Mesothelial cell of epicardium (in vitro differentiated cells): ENCODE measurements around the gene MAN1C1. TPM values are rescaled to one million over a fixed set of nuclear protein-coding genes. Genes with fewer than 3 reads are reported as not detected.
"Not testable (repeated sequence)": the region's sequence is repeated elsewhere in the genome, so short reads cannot be mapped to it uniquely, and the experiment has no call there.

Source experiments
- DNase-seq, 2 experiments: peaks; one replicate each; pipeline ENCODE4 v3.0.0; 2021; ENCODE audit warnings: low spot score in 2 of 2; ENCODE audit not compliant: unreplicated experiment in 2 of 2
- H3K27ac Mint-ChIP-seq: 2 replicates; pipeline ENCODE4 v1.8.0; 2021; ENCODE audit warnings: mixed read lengths
- H3K27me3 Mint-ChIP-seq: 2 replicates; pipeline ENCODE4 v1.8.0; 2021; ENCODE audit warnings: low read depth, mixed read lengths
- H3K36me3 Mint-ChIP-seq: 2 replicates; pipeline ENCODE4 v1.8.0; 2021; ENCODE audit warnings: mixed read lengths
- H3K4me1 Mint-ChIP-seq: 2 replicates; pipeline ENCODE4 v1.8.0; 2021; ENCODE audit warnings: mixed read lengths
- H3K4me3 Mint-ChIP-seq: 2 replicates; pipeline ENCODE4 v1.8.0; 2021; ENCODE audit warnings: mild to moderate bottlenecking, moderate library complexity, mixed read lengths
- H3K9me3 Mint-ChIP-seq: 2 replicates; pipeline ENCODE4 v1.8.0; 2021; ENCODE audit warnings: mixed read lengths
- total RNA-seq: library from RNA; stranded (reverse); gene quantifications from 3 replicates; pipeline ENCODE4 v1.2.1, GENCODE V29; 2021
- TF ChIP-seq, protein P1 (sequence below): fragments of 200-600 bp; sonication (generic); IDR thresholded peaks from one replicate; pipeline ENCODE4 v1.5.0; 2021; ENCODE audit warnings: antibody characterized with exemption; ENCODE audit not compliant: unreplicated experiment

MAN1C1 gene
- total RNA-seq, 1 donor from 2014 or later, result 3.2 TPM

DNA sequence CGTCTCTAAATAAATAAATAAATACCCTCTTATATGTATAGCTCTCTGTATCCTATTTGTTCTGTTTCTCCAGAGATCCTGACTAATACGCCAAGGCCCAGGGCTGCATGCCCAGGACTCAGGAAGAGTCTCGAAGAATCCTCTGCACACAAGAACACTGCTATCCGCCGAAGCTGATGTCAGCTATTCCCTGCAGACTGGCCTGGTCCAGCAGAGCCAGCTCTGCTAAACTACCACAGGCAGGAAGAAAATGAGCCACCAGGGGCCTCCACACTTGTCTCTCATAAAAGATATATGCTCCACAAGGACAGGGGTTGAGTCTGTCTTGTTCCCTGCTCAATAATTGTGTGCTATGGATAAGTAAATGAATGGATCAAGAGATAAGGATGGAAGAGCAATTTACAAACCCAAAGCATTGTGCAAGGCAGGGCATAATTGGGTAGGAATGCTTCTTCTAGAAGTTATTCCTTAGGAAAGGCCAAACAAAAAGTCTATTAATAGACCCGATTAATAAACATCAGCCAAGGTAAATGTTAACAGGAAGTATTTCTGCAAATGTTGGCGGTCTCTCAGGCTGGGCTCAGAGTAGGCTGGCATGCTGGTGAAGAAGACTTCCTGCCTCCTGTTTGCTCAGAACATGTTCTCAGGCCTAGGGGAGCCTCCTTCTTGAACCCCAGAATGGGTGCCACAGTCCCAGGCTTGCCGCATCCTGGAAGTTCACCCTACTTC is 26.3 kb upstream of the MAN1C1 start:
- H3K9me3 Mint-ChIP-seq, result no peaks in the 10 kb centered on the region
- TF ChIP-seq, protein P1, sequence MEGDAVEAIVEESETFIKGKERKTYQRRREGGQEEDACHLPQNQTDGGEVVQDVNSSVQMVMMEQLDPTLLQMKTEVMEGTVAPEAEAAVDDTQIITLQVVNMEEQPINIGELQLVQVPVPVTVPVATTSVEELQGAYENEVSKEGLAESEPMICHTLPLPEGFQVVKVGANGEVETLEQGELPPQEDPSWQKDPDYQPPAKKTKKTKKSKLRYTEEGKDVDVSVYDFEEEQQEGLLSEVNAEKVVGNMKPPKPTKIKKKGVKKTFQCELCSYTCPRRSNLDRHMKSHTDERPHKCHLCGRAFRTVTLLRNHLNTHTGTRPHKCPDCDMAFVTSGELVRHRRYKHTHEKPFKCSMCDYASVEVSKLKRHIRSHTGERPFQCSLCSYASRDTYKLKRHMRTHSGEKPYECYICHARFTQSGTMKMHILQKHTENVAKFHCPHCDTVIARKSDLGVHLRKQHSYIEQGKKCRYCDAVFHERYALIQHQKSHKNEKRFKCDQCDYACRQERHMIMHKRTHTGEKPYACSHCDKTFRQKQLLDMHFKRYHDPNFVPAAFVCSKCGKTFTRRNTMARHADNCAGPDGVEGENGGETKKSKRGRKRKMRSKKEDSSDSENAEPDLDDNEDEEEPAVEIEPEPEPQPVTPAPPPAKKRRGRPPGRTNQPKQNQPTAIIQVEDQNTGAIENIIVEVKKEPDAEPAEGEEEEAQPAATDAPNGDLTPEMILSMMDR, result no peak
- no peaks in the 10 kb centered on the region for H3K36me3 Mint-ChIP-seq
- H3K27me3 Mint-ChIP-seq, result peaks cover 9% of the 10 kb centered on the region
- no peak overlapping the region for H3K4me3 Mint-ChIP-seq
- H3K27ac Mint-ChIP-seq, result no peak overlapping the region
- peaks cover 7% of the 10 kb centered on the region for H3K4me1 Mint-ChIP-seq
- no peak for DNase-seq

DNA sequence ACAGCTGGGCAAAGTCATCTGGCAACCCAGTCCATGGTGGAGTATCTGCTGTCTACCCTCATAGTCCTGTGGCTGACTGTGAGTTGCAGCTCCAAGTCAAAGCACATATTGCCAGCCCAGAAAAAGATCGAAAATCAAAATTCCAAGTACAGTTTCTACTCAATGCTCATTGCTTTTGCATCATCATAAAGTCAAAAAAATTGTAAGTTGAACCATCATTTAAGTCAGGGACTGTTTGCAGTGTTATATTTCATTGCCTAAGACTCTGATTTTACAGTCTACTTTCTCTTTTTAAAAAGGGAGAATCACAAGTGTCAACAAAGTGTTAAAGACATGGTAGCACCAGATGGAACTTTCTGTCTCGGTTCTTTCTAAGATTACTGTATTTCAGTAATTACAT is 22.7 kb upstream of the MAN1C1 start:
- no peak overlapping the region for H3K4me3 Mint-ChIP-seq
- no peak for DNase-seq
- peaks cover 9% of the 10 kb centered on the region for H3K27me3 Mint-ChIP-seq
- TF ChIP-seq, protein P1, result no peak
- peaks cover 2% of the 10 kb centered on the region for H3K9me3 Mint-ChIP-seq
- no peaks in the 10 kb centered on the region for H3K36me3 Mint-ChIP-seq
- no peak overlapping the region for H3K27ac Mint-ChIP-seq
- H3K4me1 Mint-ChIP-seq, result no peaks in the 10 kb centered on the region

DNA sequence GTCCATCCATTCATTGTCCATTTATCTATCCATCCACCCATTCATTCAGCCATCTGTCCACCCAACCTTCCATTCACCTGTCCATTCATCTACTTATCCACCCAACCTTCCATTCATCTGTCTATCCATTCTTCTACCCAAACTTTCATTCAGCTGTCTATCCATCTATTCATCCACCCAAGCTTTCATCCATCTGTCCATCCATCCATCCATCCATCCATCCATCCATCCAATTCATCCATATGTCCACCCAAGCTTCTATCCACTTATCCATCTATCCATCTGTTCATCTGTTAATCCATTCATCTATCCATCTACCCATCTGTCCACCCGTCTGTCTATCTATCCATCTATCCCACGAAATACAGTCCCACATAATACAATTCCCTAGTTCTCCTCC is 21.6 kb upstream of the MAN1C1 start:
- no peak overlapping the region for H3K4me3 Mint-ChIP-seq
- peaks cover 9% of the 10 kb centered on the region for H3K27me3 Mint-ChIP-seq
- TF ChIP-seq, protein P1, result no peak
- H3K36me3 Mint-ChIP-seq, result no peaks in the 10 kb centered on the region
- no peaks in the 10 kb centered on the region for H3K4me1 Mint-ChIP-seq
- H3K27ac Mint-ChIP-seq, result no peak overlapping the region
- DNase-seq, result no peak
- H3K9me3 Mint-ChIP-seq, result peaks cover 5% of the 10 kb centered on the region

DNA sequence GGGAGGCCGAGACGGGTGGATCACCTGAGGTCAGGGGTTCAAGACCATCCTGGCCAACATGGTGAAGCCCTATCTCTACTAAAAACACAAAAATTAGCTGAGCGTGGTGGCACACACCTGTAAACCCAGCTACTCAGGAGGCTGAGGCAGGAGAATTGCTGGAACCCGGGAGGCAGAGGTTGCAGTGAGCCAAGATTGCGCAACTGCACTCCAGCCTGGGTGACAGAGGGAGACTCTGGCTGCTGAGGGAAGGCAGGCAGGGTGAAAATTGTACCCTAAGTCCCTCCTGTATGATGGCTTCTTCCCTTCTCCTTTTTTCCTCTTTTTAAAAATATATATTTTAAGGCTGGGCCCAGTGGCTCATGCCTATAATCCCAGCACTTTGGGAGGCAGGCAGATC is 19.9 kb upstream of the MAN1C1 start:
- H3K4me1 Mint-ChIP-seq, H3K4me3 Mint-ChIP-seq, H3K27ac Mint-ChIP-seq, H3K36me3 Mint-ChIP-seq, DNase-seq, H3K27me3 Mint-ChIP-seq, H3K9me3 Mint-ChIP-seq: not testable (repeated sequence)

DNA sequence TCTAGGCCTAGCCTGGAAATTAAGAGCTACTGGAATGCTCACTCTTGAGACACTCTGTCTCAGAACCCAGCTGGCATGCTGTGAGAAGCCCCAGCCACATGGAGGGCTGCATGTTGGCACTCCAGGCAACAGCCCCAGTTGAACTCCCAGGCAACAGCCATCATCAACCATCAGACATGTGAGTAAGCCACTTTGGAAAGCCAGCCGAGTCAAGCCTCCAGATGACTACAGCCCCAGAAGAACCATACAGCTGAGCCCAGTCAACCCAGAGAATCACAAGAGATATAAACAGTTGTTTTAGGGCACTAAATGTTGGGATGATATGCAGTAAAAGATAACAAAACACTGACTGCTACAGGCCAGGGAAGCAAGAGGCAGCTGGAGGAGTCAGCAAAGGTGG is 17.7 kb upstream of the MAN1C1 start:
- H3K4me3 Mint-ChIP-seq, result no peak overlapping the region
- H3K4me1 Mint-ChIP-seq, result no peaks in the 10 kb centered on the region
- peaks cover 5% of the 10 kb centered on the region for H3K9me3 Mint-ChIP-seq
- H3K27ac Mint-ChIP-seq, result no peak overlapping the region
- DNase-seq, result no peak
- TF ChIP-seq, protein P1, result no peak
- H3K27me3 Mint-ChIP-seq, result peaks cover 10% of the 10 kb centered on the region
- H3K36me3 Mint-ChIP-seq, result no peaks in the 10 kb centered on the region

DNA sequence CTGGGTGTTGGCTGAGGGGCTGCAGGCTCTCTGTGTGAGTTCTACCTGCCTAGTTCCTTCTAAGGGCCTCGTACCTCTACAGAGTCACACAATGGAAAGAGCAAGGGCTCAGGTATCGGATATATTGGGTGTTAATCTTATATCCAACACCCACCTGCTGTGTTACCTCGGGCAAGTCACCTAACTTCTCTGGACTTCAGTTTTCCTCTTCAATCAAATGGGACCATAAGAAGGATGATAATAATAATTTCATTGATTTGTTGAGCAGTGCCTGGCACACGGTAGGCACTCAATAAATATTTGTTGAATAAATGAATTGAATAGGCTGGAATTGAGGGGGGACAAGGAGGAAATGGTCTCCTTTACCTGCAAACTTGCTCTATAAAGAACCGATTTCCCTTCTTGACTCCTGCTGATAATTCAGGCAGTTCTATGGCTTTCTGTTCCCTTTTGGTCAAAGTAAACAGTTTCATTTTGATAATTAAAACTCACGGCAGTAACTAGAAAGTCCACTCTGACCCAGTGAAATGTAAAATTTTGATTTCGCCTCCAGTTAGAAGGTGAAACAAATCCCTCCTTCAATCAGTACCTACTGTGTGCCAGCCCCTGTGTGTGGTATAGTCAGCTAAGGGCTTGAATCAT is 16.5 kb upstream of the MAN1C1 start:
- TF ChIP-seq, protein P1, result no peak
- peaks cover 5% of the 10 kb centered on the region for H3K9me3 Mint-ChIP-seq
- H3K36me3 Mint-ChIP-seq, result no peaks in the 10 kb centered on the region
- H3K4me1 Mint-ChIP-seq, result no peaks in the 10 kb centered on the region
- no peak overlapping the region for H3K27ac Mint-ChIP-seq
- DNase-seq, result no peak
- no peak overlapping the region for H3K4me3 Mint-ChIP-seq
- H3K27me3 Mint-ChIP-seq, result peaks cover 11% of the 10 kb centered on the region

DNA sequence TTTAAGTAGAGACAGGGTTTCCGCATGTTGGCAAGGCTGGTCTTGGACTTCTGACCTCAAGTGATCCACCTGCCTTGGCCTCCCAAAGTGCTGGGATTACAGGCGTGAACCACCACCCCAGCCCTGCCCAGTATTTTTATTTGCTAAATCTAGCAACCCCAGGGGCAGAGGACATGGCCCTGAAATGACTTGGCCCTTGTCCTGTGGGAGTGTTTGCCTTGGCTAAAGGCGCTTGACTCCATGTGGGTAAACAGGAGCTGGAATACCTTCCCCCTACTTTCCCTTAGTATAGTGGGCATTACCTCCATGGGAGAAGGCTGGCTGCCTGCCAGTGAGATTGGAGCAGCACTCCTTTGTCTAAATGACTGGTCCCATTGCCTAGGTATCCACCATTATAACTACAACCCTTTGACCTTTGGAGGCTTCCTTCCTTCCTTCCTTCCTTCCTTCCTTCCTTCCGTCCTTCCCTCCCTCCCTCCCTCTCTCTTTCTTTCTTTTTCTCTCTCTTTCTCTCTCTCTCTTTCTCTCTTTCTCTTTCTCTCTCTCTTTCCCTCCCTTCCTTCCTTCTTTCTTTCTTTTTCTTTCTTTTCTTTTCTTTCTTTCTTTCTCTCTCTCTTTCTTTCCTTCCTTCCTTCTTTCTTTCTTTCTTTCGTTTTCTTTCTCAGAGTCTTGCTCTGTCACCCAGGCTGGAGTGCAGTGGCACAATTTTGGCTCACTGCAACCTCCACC is 15.5 kb upstream of the MAN1C1 start:
- not testable (repeated sequence) for H3K27ac Mint-ChIP-seq, H3K9me3 Mint-ChIP-seq, H3K4me3 Mint-ChIP-seq, H3K4me1 Mint-ChIP-seq, DNase-seq, H3K36me3 Mint-ChIP-seq
- H3K27me3 Mint-ChIP-seq, result peaks cover 15% of the 10 kb centered on the region

DNA sequence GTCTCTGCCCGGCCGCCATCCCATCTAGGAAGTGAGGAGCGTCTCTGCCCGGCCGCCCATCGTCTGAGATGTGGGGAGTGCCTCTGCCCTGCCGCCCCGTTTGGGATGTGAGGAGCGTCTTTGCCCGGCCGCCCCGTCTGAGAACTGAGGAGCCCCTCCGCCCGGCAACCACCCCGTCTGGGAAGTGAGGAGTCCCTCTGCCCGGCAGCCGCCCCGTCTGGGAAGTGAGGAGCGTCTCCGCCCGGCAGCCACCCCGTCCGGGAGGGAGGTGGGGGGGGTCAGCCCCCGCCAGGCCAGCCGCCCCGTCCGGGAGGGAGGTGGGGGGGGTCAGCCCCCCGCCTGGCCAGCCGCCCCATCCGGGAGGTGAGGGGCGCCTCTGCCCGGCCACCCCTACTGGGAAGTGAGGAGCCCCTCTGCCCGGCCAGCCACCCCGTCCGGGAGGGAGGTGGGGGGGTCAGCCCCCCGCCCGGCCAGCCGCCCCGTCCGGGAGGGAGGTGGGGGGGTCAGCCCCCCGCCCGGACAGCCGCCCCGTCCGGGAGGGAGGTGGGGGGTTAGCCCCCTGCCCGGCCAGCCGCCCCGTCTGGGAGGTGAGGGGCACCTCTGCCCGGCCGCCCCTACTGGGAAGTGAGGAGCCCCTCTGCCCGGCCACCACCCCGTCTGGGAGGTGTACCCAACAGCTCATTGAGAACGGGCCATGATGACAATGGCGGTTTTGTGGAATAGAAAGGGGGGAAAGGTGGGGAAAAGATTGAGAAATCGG is 12.6 kb upstream of the MAN1C1 start:
- H3K9me3 Mint-ChIP-seq, H3K27ac Mint-ChIP-seq, H3K4me3 Mint-ChIP-seq, H3K36me3 Mint-ChIP-seq, H3K4me1 Mint-ChIP-seq, DNase-seq: not testable (repeated sequence)
- H3K27me3 Mint-ChIP-seq, result peaks cover 27% of the 10 kb centered on the region
